ENCODE data around the gene GOLGA3. TPM values are rescaled to one million over a fixed set of nuclear protein-coding genes. Genes with fewer than 3 reads are reported as not detected.
A peak's percentile ranks its signal among the peaks of the same experiment; 100 is the strongest.
"Not testable (repeated sequence)": the region's sequence is repeated elsewhere in the genome, so short reads cannot be mapped to it uniquely, and the experiment has no call there.

GOLGA3 gene
- total and polyA plus RNA-seq, 8 donors = 12.6 to 44.5 (median 30.2) TPM

DNA sequence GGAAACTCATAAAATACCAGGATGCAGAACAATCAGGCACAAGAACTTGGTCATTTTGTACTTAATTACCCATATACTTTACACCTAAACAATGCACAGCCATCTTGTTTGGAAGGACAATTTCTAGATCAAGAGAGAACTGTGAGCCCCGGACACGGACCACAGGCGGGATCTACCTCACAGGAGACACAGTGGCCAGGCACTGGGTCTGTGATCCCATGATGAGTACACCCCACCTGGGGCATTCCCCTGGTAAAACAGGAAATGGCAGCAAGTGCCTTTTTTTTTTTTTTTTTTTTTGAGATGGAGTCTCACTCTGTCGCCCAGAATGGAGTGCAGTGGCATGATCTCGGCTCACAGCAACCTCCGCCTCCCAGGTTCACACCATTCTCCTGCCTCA is 15.2 kb downstream of the GOLGA3 start:
- 96 to 100% methylated on average over 6 of the region's 6 CpGs for WGBS, 2 donors
- peaks cover 2 to 55% (median 35%) of the 10 kb centered on the region in 3 donors for H3K36me3 ChIP-seq

DNA sequence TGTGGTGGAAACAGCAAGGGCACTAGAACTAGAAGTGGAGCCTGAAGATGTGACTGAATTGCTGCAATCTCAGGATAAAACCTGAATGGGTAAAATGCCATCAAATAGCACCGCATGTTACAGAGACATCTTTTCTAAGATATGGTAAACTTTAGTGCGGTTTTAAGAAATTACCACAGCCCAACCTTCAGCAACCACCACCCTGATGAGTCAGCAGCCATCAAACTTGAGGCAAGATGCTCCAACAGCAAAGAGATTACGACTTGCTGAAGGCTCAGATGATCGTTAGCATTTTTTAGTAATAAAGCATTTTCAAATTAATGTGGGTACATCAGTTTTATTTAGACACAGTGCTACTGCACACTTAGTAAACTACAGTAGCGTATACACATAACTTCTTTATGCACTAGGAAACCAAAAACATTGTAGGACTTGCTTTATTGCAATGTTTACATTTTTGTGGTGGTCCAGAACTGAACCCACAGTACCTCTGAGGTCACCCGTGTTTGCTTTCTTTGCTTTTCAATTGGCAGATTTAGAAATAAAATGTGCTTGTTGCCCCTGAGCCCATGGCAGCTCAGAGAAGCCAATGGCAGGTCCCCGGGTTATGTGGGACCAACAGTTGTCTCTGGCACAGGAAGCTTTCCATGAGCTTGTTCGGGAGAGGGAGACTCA is 15.9 kb downstream of the GOLGA3 start:
- intact Hi-C loops (cut with DNase I) = no loop called here
- Histone ChIP-seq H3K9me3 (no peaks in the 10 kb centered on the region), H3K4me3 (no peak overlapping the region), H3K4me1 (no peaks in the 10 kb centered on the region), H3K36me3 (peaks cover 2 to 57% (median 35%) of the 10 kb centered on the region in 3 donors), H3K27ac (no peak overlapping the region), H3K27me3 (no peaks in the 10 kb centered on the region)
- 93 to 95% methylated on average over 8 of the region's 8 CpGs for WGBS, 2 donors
- DNase-seq (no peak), FAIRE-seq (no peak), ATAC-seq (no peak)
- TF ChIP-seq, protein P1, sequence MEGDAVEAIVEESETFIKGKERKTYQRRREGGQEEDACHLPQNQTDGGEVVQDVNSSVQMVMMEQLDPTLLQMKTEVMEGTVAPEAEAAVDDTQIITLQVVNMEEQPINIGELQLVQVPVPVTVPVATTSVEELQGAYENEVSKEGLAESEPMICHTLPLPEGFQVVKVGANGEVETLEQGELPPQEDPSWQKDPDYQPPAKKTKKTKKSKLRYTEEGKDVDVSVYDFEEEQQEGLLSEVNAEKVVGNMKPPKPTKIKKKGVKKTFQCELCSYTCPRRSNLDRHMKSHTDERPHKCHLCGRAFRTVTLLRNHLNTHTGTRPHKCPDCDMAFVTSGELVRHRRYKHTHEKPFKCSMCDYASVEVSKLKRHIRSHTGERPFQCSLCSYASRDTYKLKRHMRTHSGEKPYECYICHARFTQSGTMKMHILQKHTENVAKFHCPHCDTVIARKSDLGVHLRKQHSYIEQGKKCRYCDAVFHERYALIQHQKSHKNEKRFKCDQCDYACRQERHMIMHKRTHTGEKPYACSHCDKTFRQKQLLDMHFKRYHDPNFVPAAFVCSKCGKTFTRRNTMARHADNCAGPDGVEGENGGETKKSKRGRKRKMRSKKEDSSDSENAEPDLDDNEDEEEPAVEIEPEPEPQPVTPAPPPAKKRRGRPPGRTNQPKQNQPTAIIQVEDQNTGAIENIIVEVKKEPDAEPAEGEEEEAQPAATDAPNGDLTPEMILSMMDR (IDR thresholded peaks at IDR 0.05) = no peak

More for the DNA sequence above, 15.2 kb downstream of the GOLGA3 start:
- no peak for FAIRE-seq
- no peak overlapping the region for H3K4me3 ChIP-seq
- no peaks in the 10 kb centered on the region for H3K4me1 ChIP-seq
- no peak for ATAC-seq
- no peaks in the 10 kb centered on the region for H3K9me3 ChIP-seq
- DNase-seq = no peak
- H3K27me3 ChIP-seq = no peaks in the 10 kb centered on the region
- intact Hi-C loops (cut with DNase I) = no loop called here
- no peak overlapping the region for H3K27ac ChIP-seq
- TF ChIP-seq, protein P1 (IDR thresholded peaks at IDR 0.05) = no peak

DNA sequence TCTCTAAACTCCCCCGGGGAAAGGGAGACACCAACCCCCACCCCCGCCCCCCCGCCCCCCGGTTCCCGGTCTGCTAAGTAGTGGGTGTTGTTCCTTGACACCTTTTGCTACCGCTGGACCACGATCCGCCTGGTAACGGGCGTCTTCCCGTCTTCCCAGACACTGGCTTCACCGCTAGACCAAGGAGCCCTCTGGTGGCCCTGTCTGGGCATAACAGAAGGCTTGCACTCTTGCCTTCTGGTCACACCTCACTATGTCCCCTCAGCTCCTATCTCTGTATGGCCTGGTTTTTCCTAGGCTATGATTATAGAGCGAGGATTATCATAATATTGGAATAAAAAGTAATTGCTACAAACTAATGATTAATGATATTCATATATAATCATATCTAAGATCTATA is 19.3 kb downstream of the GOLGA3 start:
- peaks cover 2 to 59% (median 25%) of the 10 kb centered on the region in 3 donors for H3K36me3 ChIP-seq
- H3K9me3 ChIP-seq; H3K4me1 ChIP-seq; H3K27ac ChIP-seq; H3K27me3 ChIP-seq; FAIRE-seq; intact Hi-C loops (cut with DNase I); ATAC-seq; H3K4me3 ChIP-seq: not testable (repeated sequence)
- DNase-seq = peak in 1 of 6 donors; percentile 8
- WGBS, 2 donors = 81 to 86% methylated on average over 12 to 13 of the region's 13 CpGs

DNA sequence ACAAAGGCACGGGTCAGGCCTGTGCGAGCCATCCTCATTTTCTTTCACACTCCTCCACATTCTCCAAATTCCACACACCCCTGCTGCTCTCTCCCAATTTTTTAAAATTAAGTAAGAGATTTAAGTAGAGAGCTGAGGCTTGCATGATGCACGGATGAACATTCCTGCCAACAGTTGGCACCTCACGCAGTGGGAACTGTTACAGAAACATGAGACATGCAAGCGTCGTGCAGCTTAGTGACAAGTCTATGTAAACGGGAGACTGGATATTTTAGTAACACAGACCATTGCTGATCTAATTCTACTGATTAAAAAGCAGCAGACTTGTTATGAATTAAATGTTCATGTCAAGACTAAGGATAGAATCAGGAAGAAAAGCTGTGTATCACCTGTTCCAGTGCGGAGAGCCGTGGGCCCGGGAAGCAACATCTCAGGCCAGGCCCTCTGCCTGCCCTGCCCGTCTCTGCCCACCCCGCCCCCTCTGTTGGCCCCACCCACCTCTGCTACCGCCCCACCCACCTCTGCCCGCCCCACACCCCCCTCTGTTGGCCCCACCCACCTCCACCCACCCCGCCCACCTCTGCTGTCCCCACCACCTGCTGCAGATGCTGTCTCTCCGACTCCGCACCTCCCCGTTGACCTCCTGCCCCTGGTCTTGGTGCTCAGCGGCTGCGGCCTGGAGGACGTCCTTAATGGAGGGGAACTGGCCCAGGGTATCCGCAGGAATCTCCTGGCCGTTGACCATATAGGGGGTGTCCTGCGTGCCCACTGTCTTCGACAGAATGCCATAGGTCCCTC is 21.2 kb downstream of the GOLGA3 start:
- Histone ChIP-seq H3K27ac (no peak overlapping the region), H3K9me3 (no peaks in the 10 kb centered on the region), H3K36me3 (peaks cover 2 to 61% (median 13%) of the 10 kb centered on the region in 3 donors), H3K27me3 (no peaks in the 10 kb centered on the region), H3K4me3 (no peak overlapping the region), H3K4me1 (no peaks in the 10 kb centered on the region)
- TF ChIP-seq, protein P1 (IDR thresholded peaks at IDR 0.05) = no peak
- ATAC-seq (no peak), DNase-seq (peak in 1 of 6 donors; percentile 13), FAIRE-seq (no peak)
- intact Hi-C loops (cut with DNase I) = no loop called here
- WGBS, 2 donors = 79 to 80% methylated on average over 23 to 25 of the region's 25 CpGs

DNA sequence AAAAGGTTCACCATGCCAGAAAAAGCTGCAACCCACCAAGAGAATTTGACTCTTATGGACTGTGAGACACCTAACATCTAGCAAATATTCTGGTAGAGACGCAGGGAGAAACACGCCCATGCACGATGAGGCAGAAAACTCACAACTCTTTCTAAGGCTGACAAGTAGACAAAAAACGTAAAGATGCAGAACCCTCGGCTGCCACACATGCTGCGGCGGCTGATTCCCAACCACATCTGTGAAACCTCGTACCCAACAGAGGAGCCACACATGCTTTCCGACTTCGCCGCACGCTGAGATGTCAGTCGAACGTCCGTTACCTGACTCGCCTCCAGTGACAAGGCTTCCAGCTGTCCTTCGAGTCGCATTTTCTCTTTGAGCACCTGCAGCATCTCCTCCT is 21.8 kb downstream of the GOLGA3 start:
- no peak overlapping the region for H3K27ac ChIP-seq
- no peak overlapping the region for H3K4me3 ChIP-seq
- no peaks in the 10 kb centered on the region for H3K4me1 ChIP-seq
- WGBS, 2 donors = 90 to 92% methylated on average over 18 of the region's 18 CpGs
- peak in 1 of 6 donors; percentile 13 for DNase-seq
- H3K36me3 ChIP-seq = peaks cover 2 to 60% (median 9%) of the 10 kb centered on the region in 3 donors
- no peaks in the 10 kb centered on the region for H3K9me3 ChIP-seq
- FAIRE-seq = no peak
- intact Hi-C loops (cut with DNase I) = no loop called here
- TF ChIP-seq, protein P1 (IDR thresholded peaks at IDR 0.05) = no peak
- ATAC-seq = no peak
- no peaks in the 10 kb centered on the region for H3K27me3 ChIP-seq

Data from pancreas (tissue), 10 donors.